K562 (cell line): ENCODE results near the gene VSIG10L2. TPM values are rescaled to one million over a fixed set of nuclear protein-coding genes. Genes with fewer than 3 reads are reported as not detected.

Experiments
- ATAC-seq: fragments of 200-7000 bp; cut with Tn5 transposase; 3 replicates; pipeline ENCODE4 v1.9.1; 2020; ENCODE audit warnings: moderate library complexity
- BruUV-seq: library from RNA; stranded (reverse); fragments of 400-500 nt; replicated peaks from 2 replicates; lab custom pipeline; 2021; lab: Mats Ljungman, UMichigan
- CTCF ChIA-PET: fragments of 300-600 bp; formaldehyde crosslinking; extraction: SDS; loops from one replicate; lab custom pipeline; 2021; ENCODE audit warnings: low intra/inter-chr PET ratio; lab: Yijun Ruan, JAX
- POLR2A ChIA-PET: fragments of 300-600, 350-650 bp; sonication (Branson Sonifier 250); formaldehyde crosslinking; extraction: SDS; loops from one replicate; lab custom pipeline; 2021; ENCODE audit warnings: antibody characterized with exemption, inconsistent platforms; lab: Yijun Ruan, JAX
- DNase-seq, 4 experiments: peaks; one replicate each; pipeline versions ENCODE4 v3.0.0 to v3.0.0-alpha.2; 2011 to 2018; ENCODE audit warnings: low spot score in 3 of 4, mixed read lengths in 3 of 4; ENCODE audit errors: extremely low read depth in 1 of 4
- FAIRE-seq: peaks from 2 replicates; lab custom pipeline; 2011; peaks lifted over from hg19 to GRCh38; lab: Jason Lieb, UNC
- H2AFZ ChIP-seq: 2 replicates; pipeline ENCODE4 v1.6.0; 2011; ENCODE audit warnings: low read depth, low read length, control low read depth, inconsistent platforms
- H3K27ac ChIP-seq: fragments of 200-600 bp; 3 replicates; pipeline ENCODE4 v1.8.0; 2011; ENCODE audit warnings: low read depth, mild to moderate bottlenecking, control low read depth, inconsistent platforms, low read length, moderate library complexity, mixed read lengths; ENCODE audit errors: extremely low read depth
- H3K27me3 ChIP-seq, 2 experiments: fragments of 300-600 bp in 1 of 2; 2 replicates in 1 of 2; 3 replicates in 1 of 2; pipeline versions ENCODE4 v1.6.0 to v1.8.0; 2011; ENCODE audit warnings: inconsistent platforms in 2 of 2, low read length in 2 of 2, mild to moderate bottlenecking in 1 of 2, mixed read lengths in 1 of 2, moderate library complexity in 1 of 2; ENCODE audit not compliant: control insufficient read depth in 2 of 2, insufficient read depth in 2 of 2
- H3K36me3 ChIP-seq: fragments of 300-600 bp; 3 replicates; pipeline ENCODE4 v1.8.0; 2011; ENCODE audit warnings: mild to moderate bottlenecking, low read length, inconsistent platforms; ENCODE audit not compliant: control insufficient read depth, insufficient read depth
- H3K4me1 ChIP-seq, 2 experiments: fragments of 200-600 bp in 1 of 2; replicated peaks in 1 of 2; 2 replicates in 1 of 2; 3 replicates in 1 of 2; pipeline versions ENCODE4 v1.5.1 to v1.8.0; 2011; ENCODE audit warnings: inconsistent platforms in 2 of 2, low read length in 2 of 2, mild to moderate bottlenecking in 1 of 2, mixed read lengths in 1 of 2, moderate library complexity in 1 of 2; ENCODE audit not compliant: control insufficient read depth in 2 of 2, insufficient read depth in 2 of 2
- H3K4me2 ChIP-seq: 2 replicates; pipeline ENCODE4 v1.6.1; 2011; ENCODE audit warnings: low read length, control low read depth, inconsistent platforms, mixed read lengths; ENCODE audit not compliant: insufficient read depth
- H3K4me3 ChIP-seq: fragments of 200-600 bp; sonication (generic), shearing (Covaris generic); 2 replicates; pipeline ENCODE4 v1.5.1; 2016; ENCODE audit warnings: control low read depth, inconsistent platforms
- H3K79me2 ChIP-seq: fragments of 200-600 bp; 3 replicates; pipeline ENCODE4 v1.8.0; 2011; ENCODE audit warnings: low read length, inconsistent platforms; ENCODE audit not compliant: control insufficient read depth, insufficient read depth
- H3K9ac ChIP-seq, 2 experiments: 2 replicates each; pipeline versions ENCODE4 v1.6.0 to v1.6.1; 2011; ENCODE audit warnings: low read depth in 2 of 2, low read length in 2 of 2, control low read depth in 1 of 2, inconsistent platforms in 1 of 2, mild to moderate bottlenecking in 1 of 2, mixed read lengths in 1 of 2; ENCODE audit not compliant: insufficient read depth in 1 of 2
- H3K9me1 ChIP-seq: one replicate; pipeline ENCODE4 v1.6.0; 2011; ENCODE audit warnings: inconsistent platforms, mild to moderate bottlenecking, low read length, moderate library complexity; ENCODE audit not compliant: control insufficient read depth, insufficient read depth
- H3K9me3 ChIP-seq: replicated peaks from 2 replicates; pipeline ENCODE4 v1.5.1; 2011; ENCODE audit warnings: low read depth, low read length, inconsistent platforms; ENCODE audit not compliant: control insufficient read depth, insufficient read depth
- H4K20me1 ChIP-seq: replicated peaks from 2 replicates; pipeline ENCODE4 v1.6.1; 2011; ENCODE audit warnings: low read length, inconsistent platforms, mixed read lengths; ENCODE audit not compliant: control insufficient read depth, insufficient read depth
- ATF6 ChIP-seq: sonication (generic); formaldehyde crosslinking; IDR thresholded peaks from 2 replicates; pipeline ENCODE4 v1.4.0; 2020; ENCODE audit warnings: mild to moderate bottlenecking, missing genetic modification reagents
- ELF1 ChIP-seq: fragments of 200-800 bp; sonication (Bioruptor generic); IDR thresholded peaks from 2 replicates; pipeline ENCODE4 v1.6.1; 2016; ENCODE audit warnings: missing genetic modification characterization, missing compliant biosample characterization
- HMG20B ChIP-seq: fragments of 250-450 bp; sonication (Bioruptor Pico); IDR thresholded peaks from 2 replicates; pipeline ENCODE4 v1.5.0; 2021; ENCODE audit warnings: mild to moderate bottlenecking
- SRF ChIP-seq, 2 experiments: fragments of 250-450, 450-650 bp in 1 of 2; sonication (Bioruptor Pico) in 1 of 2; sonication (generic) in 1 of 2; formaldehyde crosslinking; IDR thresholded peaks; 2 replicates each; pipeline versions ENCODE4 v1.5.0 to v1.5.1; 2020 to 2022; ENCODE audit warnings: mild to moderate bottlenecking in 1 of 2, missing genetic modification reagents in 1 of 2
- ZNF224 ChIP-seq: sonication (generic); formaldehyde crosslinking; IDR thresholded peaks from 2 replicates; pipeline ENCODE4 v1.8.0; 2022; ENCODE audit warnings: mild to moderate bottlenecking, missing genetic modification reagents
- WGBS: fragments of 100-300 bp; shearing (Covaris generic); methylation state at CpG from one replicate; pipeline ENCODE4 v1.1.6; 2016; ENCODE audit warnings: low coverage, mixed read lengths; ENCODE audit not compliant: insufficient coverage; ENCODE audit errors: missing lambda C conversion rate; 5-methylcytosine and 5-hydroxymethylcytosine counted together
- in situ Hi-C: fragments of 300-500 bp; cut with MboI; formaldehyde crosslinking; loops from 4 replicates; pipeline ENCODE4 v1.15.0; 2018; ENCODE audit warnings: inconsistent platforms, mixed read lengths
- intact Hi-C: fragments of 100-400 bp; cut with micrococcal nuclease; formaldehyde crosslinking; loops from 2 replicates; pipeline ENCODE4 v1.14.2; 2022
- polyA plus RNA-seq, 8 experiments: library from polyadenylated mRNA; depleted of rRNA in 4 of 8; stranded (reverse) in 5 of 8; unstranded in 3 of 8; fragments of >200 nt; fragmentation: Nextera tagmentation in 2 of 8; fragmentation: Illumina TruSeq in 1 of 8; extraction: Ambion mirVana in 2 of 8; extraction: Trizol in 1 of 8; gene quantifications; 2 replicates each; pipeline versions ENCODE4 v1.2.1 to v1.2.3, GENCODE V29; 2011 to 2014; ENCODE audit warnings: inconsistent platforms in 1 of 8, missing spikeins in 1 of 8
- total RNA-seq, 7 experiments: library from RNA; depleted of rRNA in 6 of 7; stranded (reverse); fragments of >200 nt in 6 of 7; fragmentation: Illumina TruSeq in 2 of 7; extraction: Trizol in 2 of 7; gene quantifications; 2 replicates each; pipeline versions ENCODE4 v1.2.1 to v1.2.3, GENCODE V29; 2011 to 2021; ENCODE audit warnings: low replicate concordance in 1 of 7

Gene VSIG10L2
- total and polyA plus RNA-seq, 9 of the 15 experiments (the other 6 are each of a cell fraction or from before 2014, with no cell fraction given) = not detected

GRCh38 chr11:125951731-125952130, 5.9 kb downstream of the VSIG10L2 start:
- H3K79me2 ChIP-seq = no peaks in the 10 kb centered on the region
- no peak overlapping the region for H2AFZ ChIP-seq
- FAIRE-seq (no peak), DNase-seq (no peak)
- in situ Hi-C loops = no loop called here
- no peaks in the 10 kb centered on the region for H3K36me3 ChIP-seq
- intact Hi-C loops = no loop called here
- ChIA-PET POLR2A (interaction anchor here (0.5 to 0.7 kb wide), 2 partner anchors 128 to 560 kb away, joined by 3 to 5 read pairs; no protein-coding TSS in a partner anchor), CTCF (no interaction called here)
- H3K4me1 ChIP-seq = peaks cover 0 to 14% of the 10 kb centered on the region in 2 experiments; a peak in 2 of 5 replicates
- peaks cover 64 to 87% of the 10 kb centered on the region in 2 experiments for H3K27me3 ChIP-seq
- H3K9me3 ChIP-seq = no peaks in the 10 kb centered on the region
- WGBS = 0% methylated on average over 8 of the region's 11 CpGs
- no peak overlapping the region for H3K27ac ChIP-seq
- TF ChIP-seq ELF1 (tag) (no peak), HMG20B (CRISPR knock-in tag) (no peak), SRF (CRISPR knock-in tag; IDR thresholded peaks at IDR 0.05) (no peak), ZNF224 (CRISPR knock-in tag) (no peak), ATF6 (CRISPR knock-in tag) (no peak)
- TF ChIP-seq, all 486 proteins: peak for 0
- Histone ChIP-seq H4K20me1 (peaks cover 8% of the 10 kb centered on the region; the same call in 1 of the 2 replicates), H3K4me2 (no peak overlapping the region), H3K9ac (no peak overlapping the region), H3K4me3 (no peak overlapping the region), H3K9me1 (peaks cover 4% of the 10 kb centered on the region)
- ATAC-seq = no peak
- no TSS peak for BruUV-seq
